Non-pigmented ciliary epithelial cell (primary cell): ENCODE results near the gene TGM5.
A peak's percentile ranks its signal among the peaks of the same experiment; 100 is the strongest.
"Not testable (repeated sequence)": the region's sequence is repeated elsewhere in the genome, so short reads cannot be mapped to it uniquely, and the experiment has no call there.

Experiments used
- DNase-seq: peaks from one replicate; pipeline ENCODE4 v3.0.0-alpha.2; 2010; ENCODE audit warnings: low read depth

The TGM5 gene

GRCh38 chr15:43214592-43215295, 52.0 kb downstream of the TGM5 start:
- no peak for DNase-seq

- DNase-seq: no peak
Measured at GRCh38 chr15:43214169-43214568, 52.6 kb downstream of the TGM5 start.

- DNase-seq: no peak
Measured at GRCh38 chr15:43213466-43213865, 53.3 kb downstream of the TGM5 start.

- no peak for DNase-seq
Measured at GRCh38 chr15:43212951-43213350, 53.8 kb downstream of the TGM5 start.

GRCh38 chr15:43212299-43212698, 54.4 kb downstream of the TGM5 start:
- DNase-seq: no peak

- DNase-seq: no peak
Measured at GRCh38 chr15:43211224-43211735, 55.4 kb downstream of the TGM5 start.

GRCh38 chr15:43210807-43211206, 55.9 kb downstream of the TGM5 start:
- DNase-seq: no peak

GRCh38 chr15:43210172-43210745, 56.5 kb downstream of the TGM5 start:
- DNase-seq: no peak

GRCh38 chr15:43209059-43209824, 57.5 kb downstream of the TGM5 start:
- no peak for DNase-seq

GRCh38 chr15:43208052-43209002, 58.4 kb downstream of the TGM5 start:
- no peak for DNase-seq

GRCh38 chr15:43207024-43207423, 59.7 kb downstream of the TGM5 start:
- DNase-seq: no peak

GRCh38 chr15:43206054-43206453, 60.7 kb downstream of the TGM5 start:
- no peak for DNase-seq

- DNase-seq: peak; percentile 28
Measured at GRCh38 chr15:43204016-43204901, 62.5 kb downstream of the TGM5 start.

GRCh38 chr15:43199945-43200488, 66.7 kb downstream of the TGM5 start:
- DNase-seq: no peak

- no peak for DNase-seq
Measured at GRCh38 chr15:43198992-43199391, 67.7 kb downstream of the TGM5 start.

GRCh38 chr15:43198556-43198955, 68.2 kb downstream of the TGM5 start:
- not testable (repeated sequence) for DNase-seq

- not testable (repeated sequence) for DNase-seq
Measured at GRCh38 chr15:43197773-43198172, 69.0 kb downstream of the TGM5 start.

- no peak for DNase-seq
Measured at GRCh38 chr15:43196760-43197548, 69.8 kb downstream of the TGM5 start.

GRCh38 chr15:43194795-43195194, 71.9 kb downstream of the TGM5 start:
- DNase-seq: no peak

GRCh38 chr15:43193710-43194109, 73.0 kb downstream of the TGM5 start:
- no peak for DNase-seq
